Activated CD4-positive, CD25-positive, alpha-beta regulatory T cell treated with anti-CD3 and anti-CD28 coated beads, Interleukin-2, amount 50 U/mL, for 72 hours (primary cell): ENCODE data around the gene TNS2.

Experiments used
- DNase-seq: peaks from one replicate; pipeline ENCODE4 v3.0.0; 2021

The TNS2 gene

GRCh38 chr12:53042607-53043454, 7.0 kb upstream of the TNS2 start:
- DNase-seq, result no peak

GRCh38 chr12:53044052-53044581, 5.7 kb upstream of the TNS2 start:
- no peak for DNase-seq

GRCh38 chr12:53044896-53045695, 4.8 kb upstream of the TNS2 start:
- no peak for DNase-seq

GRCh38 chr12:53045696-53046045, 4.2 kb upstream of the TNS2 start:
- no peak for DNase-seq

DNA sequence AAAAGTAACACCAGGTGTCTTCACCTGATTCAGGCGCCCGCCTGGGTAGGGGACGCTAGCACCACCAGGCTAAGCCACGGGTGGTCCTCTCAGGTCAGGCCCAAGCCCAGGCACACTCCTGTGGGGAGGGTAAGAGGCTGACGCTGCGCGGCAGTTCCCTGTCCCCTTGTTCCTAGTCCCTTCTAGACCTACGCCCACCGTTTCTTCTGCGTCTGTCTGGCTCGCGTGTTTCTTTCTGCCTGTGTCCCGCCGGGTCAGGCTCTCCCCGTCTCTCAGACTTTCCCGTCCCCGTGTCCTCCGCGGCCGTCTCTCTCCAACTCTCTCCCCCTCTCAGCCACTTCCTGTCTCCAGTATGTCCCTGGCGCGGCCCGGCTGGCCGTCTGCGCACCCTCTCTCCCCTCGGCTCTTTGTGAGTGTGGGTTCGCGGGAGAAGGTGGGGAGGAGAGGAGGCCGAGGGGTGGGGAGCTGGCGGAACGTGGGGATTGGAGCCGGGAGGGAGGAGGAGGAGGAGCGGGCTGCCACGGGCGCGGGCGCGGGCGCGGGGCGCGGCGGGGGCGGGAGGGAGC, 3.1 kb upstream of the TNS2 start:
- DNase-seq, result peak; percentile 60

DNA sequence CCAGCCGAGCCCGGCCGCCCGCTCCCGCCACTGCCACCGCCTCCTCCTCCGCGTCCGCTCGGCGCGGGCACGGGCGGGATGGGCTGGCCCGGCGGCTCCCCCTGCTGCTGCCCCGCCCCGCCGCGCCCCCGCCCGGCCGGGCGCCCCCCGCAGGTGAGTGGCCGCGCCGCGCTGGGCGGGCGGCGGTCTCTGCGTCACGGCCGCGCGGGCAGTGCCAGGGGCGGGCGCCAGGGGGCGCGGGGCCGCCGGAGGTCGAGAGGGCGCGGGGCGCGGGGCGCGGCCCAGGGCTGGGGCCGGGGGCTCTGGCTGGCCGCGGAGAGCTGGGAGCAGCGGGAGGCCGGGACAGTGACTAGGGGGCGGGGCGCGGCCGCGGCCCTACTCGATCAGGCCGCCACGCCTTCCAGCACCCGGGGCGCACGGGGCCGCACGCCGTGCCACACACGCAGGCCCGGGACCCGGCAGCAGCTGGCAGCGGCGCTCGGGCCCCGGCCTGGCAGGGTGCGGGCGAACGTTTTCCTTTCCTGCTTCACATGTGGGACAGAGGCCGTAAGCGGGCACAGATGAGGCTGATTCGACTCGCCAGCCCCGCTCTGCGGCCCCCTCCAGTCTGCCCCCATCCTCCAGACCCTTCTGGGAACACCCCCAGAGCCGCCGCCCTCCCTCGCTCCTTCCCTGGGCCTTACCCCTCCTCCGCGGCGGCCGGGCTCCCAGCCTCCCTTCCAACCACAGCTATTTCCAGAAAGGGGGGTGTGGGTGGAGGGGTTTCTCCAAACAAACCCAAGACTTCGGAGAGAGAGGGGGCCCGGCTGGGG, 2.4 kb upstream of the TNS2 start:
- DNase-seq, result peak; percentile 73

- DNase-seq, result no peak
Observed at GRCh38 chr12:53048033-53048779, 1.7 kb upstream of the TNS2 start.

DNA sequence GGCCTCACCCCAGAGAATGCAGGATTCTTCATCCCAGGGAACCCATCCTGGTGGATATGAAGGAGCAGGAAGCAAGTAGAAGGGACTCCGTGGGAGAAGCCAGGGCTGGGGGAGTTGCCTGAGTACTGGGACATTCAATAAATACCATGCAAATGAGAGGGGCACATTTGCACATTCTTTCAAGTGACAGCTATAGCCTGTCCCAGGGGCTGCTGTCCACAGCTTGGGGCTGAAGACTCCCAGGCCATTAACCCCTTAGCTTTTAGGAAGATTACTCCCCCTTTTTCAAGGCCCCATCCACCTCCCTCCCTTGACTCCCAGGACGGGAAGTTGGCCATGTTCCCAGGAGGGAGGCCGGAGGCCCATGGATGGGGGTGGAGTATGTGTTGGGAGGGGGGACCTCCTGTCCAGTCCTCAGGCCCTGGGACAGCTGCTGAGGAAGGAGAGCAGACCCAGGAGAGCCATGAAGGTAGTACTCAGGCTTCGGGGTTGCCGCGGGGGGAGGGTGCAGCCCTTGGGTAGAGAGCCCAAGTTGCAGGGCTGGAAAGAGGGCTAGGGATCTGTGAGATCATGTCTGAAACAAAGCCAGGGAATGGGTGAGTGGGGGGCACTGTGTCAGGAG, 974 bp upstream of the TNS2 start:
- no peak for DNase-seq

- DNase-seq, result no peak
Observed at GRCh38 chr12:53050426-53051057, 677 bp downstream of the TNS2 start.

- no peak for DNase-seq
Observed at GRCh38 chr12:53051058-53051880, 1.4 kb downstream of the TNS2 start.

GRCh38 chr12:53051881-53052412, 2.1 kb downstream of the TNS2 start:
- DNase-seq, result no peak

DNA sequence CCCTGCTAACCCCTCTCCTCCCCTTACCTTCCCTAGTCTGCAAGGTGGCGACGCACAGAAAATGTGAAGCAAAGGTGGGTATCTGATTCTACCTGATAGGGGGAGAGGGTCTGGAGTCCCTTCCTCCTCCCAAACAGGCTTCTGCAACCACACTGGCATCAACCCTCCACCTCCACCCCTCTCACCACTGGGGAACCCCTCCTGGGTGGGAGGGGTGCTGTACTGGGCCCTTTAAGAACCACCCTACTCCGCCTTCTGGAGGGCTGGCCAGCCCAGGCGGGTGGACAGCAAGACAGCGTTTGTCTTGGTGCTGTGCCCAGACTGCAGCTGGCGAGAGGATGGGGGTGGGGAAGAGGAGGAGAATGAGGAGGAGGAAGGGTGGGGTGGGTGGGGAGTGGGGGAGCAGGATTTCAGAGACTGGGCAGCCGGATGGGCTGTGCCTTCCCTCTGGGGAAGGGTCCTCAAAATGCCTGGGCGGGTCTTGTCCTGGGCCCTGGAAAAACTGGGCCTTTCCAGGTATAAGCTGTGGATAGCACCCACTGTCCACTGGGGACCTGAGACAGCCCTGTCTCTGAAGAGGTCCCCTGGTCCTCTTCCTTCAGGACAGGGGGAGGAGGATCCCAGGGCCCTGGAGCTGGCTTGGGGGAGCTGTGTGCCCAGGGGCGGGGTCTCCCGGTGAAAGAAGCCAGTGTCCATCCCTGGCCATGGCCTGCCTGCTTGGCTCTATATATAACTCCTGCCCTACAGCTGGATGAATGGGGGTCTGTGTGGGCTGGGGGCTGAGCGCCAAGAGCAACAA, 2.8 kb downstream of the TNS2 start:
- no peak for DNase-seq

DNA sequence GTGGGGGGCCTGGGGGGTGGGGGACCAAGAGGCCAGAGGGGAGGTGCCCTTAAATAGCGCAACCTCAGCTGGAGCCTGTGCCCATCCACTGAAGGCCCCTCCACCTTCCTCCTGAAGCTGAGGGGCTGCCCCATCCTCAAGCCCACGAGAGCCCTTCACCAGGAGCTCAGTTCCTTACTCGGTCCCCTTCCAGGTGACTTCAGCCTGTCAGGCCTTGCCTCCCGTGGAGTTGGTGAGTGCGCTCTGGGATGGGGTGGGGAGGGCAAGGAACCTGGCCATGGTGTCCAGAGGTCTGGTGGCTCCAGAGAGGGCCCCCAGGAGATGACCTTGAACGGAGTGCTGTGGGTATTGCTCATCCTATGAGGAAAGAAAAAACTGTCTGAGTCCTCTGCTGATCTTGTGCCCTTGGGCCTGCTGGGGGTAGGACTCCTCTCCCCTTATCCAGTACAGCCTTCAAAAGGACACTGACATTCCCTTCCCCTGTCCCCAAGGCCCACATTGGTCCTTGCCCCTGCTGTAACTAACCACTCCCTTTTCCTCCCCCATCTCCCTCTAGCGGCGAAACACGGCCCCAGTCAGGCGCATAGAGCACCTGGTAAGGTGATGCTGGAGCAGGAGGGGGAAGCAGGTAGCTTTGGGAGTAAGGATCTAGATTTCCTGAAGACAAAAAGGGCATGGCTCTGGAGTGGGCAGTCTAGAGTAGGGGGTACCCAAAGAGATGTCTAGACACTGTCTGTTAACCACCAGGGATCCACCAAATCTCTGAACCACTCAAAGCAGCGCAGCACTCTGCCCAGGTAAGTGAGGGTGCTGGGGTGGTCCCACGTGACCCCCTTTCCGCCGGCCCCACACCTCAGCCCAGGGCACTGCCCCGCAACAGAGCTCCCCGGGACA, 3.6 kb downstream of the TNS2 start:
- peak; percentile 51 for DNase-seq

DNA sequence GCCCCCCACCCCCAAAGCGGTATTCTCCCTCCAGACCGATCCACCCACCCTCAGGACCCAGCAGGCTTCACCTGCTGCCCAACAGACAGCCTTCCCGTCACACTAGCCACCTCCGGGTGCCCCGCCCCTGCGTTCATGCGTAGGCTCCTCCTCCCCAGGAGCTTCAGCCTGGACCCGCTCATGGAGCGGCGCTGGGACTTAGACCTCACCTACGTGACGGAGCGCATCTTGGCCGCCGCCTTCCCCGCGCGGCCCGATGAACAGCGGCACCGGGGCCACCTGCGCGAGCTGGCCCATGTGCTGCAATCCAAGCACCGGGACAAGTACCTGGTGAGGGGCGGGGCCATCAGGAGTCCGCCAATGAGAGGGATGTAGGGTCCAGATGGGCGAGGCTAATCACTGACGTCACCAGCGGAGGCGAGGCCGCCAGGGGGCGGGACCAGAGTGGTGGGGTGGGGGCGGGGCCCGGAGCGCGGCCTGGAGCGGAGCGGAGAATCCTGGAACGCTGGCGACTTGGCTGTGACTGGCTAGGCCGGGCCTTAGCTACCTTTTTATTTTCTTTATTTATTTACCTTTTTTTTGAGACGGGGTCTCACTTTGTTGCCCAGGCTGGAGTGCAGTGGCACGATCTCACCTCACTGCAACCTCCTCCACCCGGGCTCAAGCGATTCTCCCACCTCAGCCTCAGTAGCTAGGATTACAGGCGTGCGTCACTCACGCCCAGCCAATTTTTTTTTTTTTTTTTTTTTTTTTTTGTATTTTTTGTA, 4.4 kb downstream of the TNS2 start:
- DNase-seq, result peak; percentile 90

- no peak for DNase-seq
Observed at GRCh38 chr12:53055471-53056266, 5.8 kb downstream of the TNS2 start.

DNA sequence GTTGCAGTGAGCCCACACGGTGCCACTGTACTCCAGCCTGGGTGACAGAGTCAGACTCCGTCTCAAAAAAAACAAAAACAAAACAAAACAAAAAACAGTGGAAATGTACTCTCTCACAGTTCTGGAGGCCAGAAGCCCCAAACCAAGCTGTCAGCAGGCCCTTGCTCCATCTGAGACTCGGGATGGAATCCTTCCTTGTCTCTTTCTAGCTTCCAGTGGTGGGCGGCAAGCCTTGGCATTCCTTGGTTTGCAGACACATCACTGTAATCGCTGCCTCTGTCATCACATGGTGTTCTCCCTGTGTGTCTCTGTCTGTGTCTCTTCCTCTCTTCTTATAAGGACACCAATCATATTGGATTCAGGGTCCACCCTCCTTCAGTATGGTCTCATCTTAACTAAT, 6.4 kb downstream of the TNS2 start:
- DNase-seq, result no peak
